ENCODE data around the gene SEL1L3.
"Not testable (repeated sequence)": the region's sequence is repeated elsewhere in the genome, so short reads cannot be mapped to it uniquely, and the experiment has no call there.

Gene SEL1L3

DNA sequence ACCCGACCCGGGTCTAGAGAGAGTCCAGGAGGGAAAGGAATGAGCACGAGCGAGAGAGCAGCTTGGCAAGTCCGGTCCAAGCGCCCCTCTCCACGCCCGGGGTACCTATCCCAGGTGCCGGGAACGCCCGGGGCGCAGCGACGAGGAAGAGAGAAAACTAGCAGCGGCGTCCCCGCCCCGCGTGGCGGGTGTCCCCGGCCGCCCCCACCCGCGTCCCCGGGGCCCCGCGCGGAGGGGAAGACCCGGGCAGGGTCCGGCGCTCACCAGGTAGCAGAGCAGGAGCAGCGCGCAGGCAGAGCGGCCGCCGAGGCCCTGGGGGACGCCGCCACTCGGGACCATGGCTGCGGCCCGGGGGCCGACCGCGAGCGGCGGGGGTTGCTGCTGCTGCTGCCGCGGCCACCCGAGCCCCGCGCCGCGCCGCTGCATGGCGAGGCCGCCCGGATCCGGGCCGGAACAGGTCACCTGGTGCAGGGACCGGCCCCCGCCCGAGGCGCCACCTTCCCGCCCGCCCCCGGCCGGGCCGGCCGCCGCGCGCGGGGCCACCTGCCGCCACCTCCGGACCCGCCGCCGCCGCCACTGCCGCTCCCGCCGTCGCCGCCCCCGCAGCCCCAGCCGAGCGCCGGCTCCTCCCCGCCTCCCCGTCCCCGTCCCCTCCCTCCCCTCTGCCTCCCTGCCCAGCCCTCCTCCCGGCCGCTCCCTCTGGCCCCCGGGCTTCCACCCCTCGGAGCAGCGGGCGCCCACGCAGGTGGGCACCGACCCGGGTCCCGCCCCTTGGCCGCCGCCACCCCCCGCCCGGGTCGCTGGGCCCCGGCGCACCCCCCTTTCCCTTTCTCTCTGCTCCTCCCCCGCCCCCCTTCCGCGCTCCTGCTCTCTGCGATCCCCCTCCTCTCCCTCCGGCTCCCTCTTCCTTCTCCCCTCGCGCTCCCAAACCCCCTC lies at the start of gene SEL1L3:
SEL1L3 (minus strand) TSS at position 578 of the 936 bp plus-strand sequence; CDS start at position 426, 152 bp downstream.
- TF ChIP-seq, protein P1, sequence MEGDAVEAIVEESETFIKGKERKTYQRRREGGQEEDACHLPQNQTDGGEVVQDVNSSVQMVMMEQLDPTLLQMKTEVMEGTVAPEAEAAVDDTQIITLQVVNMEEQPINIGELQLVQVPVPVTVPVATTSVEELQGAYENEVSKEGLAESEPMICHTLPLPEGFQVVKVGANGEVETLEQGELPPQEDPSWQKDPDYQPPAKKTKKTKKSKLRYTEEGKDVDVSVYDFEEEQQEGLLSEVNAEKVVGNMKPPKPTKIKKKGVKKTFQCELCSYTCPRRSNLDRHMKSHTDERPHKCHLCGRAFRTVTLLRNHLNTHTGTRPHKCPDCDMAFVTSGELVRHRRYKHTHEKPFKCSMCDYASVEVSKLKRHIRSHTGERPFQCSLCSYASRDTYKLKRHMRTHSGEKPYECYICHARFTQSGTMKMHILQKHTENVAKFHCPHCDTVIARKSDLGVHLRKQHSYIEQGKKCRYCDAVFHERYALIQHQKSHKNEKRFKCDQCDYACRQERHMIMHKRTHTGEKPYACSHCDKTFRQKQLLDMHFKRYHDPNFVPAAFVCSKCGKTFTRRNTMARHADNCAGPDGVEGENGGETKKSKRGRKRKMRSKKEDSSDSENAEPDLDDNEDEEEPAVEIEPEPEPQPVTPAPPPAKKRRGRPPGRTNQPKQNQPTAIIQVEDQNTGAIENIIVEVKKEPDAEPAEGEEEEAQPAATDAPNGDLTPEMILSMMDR (IDR thresholded peaks at IDR 0.05; ENCODE audit: borderline replicate concordance, insufficient read depth, low read depth, low read length), result no peak
- H3K4me3 ChIP-seq (ENCODE audit: low read depth, low read length), result peak within 1 kb of the TSS; percentile 87

DNA sequence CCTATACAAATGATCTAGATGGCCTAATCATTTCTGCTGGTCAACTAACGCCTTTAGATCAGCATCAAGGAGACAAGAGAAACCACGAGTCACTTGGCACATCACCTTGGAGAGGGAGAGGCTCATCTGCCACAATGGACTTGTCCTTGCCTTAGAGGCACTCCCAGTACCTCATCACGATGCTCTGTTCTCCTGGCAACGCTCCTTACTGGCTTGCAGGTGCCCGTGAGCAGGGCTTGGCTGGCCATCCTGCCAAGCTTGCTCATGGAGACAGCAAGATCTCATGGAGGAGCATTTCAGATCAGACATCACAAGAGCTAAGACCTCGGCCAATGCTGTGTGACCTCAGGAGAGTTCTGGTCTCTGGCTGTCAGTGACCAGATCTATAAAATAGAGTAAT lies 48.6 kb upstream of the SEL1L3 start:
- TF ChIP-seq, protein P1 (IDR thresholded peaks at IDR 0.05; ENCODE audit: borderline replicate concordance, insufficient read depth, low read depth, low read length), result no peak
- no peak overlapping the region for H3K4me3 ChIP-seq (ENCODE audit: low read depth, low read length)

DNA sequence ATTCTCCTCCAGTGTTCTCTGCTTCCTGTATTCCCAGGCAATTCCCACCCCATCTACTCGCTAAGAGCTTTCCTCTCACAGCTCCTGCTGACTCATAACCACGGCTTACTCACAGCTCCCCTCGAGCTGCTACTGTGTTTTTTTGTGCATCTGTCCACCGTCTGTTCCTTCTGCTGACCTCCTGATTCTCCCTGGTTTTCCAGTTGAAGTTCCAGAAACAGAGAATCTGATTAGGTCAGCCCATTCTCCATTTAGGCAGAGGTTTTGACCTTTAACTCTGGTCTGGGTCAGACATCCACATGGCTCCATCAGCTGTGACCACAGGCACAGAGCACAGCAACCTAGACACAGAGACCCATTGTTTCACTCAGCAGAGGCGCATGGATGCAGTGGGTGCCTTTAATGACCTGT lies 45.7 kb upstream of the SEL1L3 start:
- TF ChIP-seq, protein P1 (IDR thresholded peaks at IDR 0.05; ENCODE audit: borderline replicate concordance, insufficient read depth, low read depth, low read length), result no peak
- no peak overlapping the region for H3K4me3 ChIP-seq (ENCODE audit: low read depth, low read length)

DNA sequence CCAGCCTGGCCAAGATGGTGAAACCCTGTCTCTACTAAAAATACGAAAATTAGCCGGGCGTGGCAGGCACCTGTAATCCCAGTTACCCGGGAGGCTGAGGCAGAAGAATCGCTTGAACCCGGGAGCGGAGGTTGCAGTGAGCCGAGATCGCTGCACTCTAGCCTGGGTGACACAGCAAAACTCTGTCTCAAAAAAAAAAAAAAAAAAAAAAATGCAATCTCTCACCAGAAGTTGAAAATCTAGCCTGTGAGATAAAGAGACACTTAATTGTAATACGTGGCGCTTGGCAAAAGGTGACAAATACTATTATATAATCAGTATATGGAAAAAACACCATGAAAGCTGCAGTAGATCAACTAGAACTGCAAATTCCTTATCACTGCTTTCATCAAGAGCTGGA lies 43.3 kb upstream of the SEL1L3 start:
- H3K4me3 ChIP-seq (ENCODE audit: low read depth, low read length), result not testable (repeated sequence)

DNA sequence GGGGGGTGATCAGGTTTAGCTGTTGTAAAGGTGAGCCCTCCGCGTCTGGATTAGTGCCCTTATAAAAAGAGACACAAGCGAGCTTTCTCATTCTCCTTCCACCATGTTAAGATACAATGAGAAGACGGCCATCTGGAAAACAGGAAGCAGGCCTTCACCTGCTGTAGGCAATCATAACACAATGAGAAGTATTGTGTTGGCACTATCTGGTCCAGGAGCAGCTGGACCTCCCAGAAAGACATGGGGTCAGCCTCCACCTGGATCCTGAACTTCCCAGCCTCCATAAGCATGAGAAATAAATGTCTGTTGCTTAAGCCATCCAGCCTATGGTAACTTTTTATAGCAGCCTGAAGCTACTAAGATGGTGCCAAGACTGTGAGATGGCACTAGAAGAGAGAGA lies 42.6 kb upstream of the SEL1L3 start:
- no peak overlapping the region for H3K4me3 ChIP-seq (ENCODE audit: low read depth, low read length)
- TF ChIP-seq, protein P1 (IDR thresholded peaks at IDR 0.05; ENCODE audit: borderline replicate concordance, insufficient read depth, low read depth, low read length), result no peak

DNA sequence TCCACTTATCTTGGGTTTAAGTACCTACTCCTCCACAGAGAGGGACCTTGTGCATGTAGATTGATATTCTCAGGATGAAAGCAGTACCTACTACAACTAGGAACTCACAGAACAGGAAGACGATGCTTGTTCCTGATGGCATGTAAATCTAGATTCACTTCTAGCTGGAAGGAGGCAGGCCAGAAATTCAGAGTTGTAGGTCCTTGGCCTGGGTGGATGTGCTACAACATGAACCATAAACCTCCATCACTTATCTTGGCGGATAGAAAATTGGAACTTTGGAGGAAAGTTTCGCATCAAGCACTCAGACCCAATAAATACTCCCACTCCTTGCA lies 41.9 kb upstream of the SEL1L3 start:
- no peak overlapping the region for H3K4me3 ChIP-seq (ENCODE audit: low read depth, low read length)
- TF ChIP-seq, protein P1 (IDR thresholded peaks at IDR 0.05; ENCODE audit: borderline replicate concordance, insufficient read depth, low read depth, low read length), result no peak

DNA sequence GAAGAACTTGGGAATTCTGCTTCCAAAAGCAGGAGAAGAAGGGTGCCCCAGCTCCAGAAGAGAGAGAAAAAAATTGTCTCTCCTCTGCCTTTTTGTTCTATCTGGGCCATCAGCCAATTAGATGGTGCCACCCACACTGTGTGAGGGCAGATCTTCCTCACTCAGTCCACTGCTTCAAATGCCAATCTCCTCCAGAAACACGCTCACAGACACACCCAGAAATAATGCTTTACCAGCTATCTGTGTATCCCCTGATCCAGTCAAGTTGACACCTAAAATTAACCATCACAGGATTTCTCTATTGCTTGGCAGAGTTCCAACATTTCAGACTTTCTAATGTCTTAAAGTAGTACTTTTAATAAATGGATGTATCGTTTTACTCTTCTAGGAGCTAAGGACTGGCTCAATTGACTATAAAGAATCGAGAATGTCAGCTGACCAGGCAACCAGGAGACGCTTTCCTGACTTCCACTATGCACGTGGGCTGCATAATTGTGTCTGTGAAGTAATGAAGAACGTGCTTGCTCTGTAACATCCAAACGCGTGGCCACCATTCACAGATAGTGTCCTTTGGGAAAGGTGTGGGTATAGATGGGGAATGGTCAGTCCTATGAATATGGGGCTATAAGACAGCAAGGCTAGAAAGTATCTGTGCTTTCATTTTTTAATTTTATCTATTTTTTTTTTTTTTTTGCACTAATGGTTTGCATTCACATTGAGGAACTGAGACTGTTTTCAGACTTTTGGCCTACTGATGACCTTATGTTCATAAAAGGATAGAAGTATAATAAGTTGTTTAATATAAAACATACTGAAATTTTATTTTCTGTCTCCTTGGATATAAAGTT lies 41.3 kb upstream of the SEL1L3 start:
- no peak overlapping the region for H3K4me3 ChIP-seq (ENCODE audit: low read depth, low read length)
- TF ChIP-seq, protein P1 (IDR thresholded peaks at IDR 0.05; ENCODE audit: borderline replicate concordance, insufficient read depth, low read depth, low read length), result no peak

Measured in GM12875 (cell line).